Esophagus squamous epithelium (tissue), 5 donors: ENCODE data around the gene ZNF710. TPM values are rescaled to one million over a fixed set of nuclear protein-coding genes. Genes with fewer than 3 reads are reported as not detected.

ENCODE experiments used
- DNase-seq: peaks from one replicate; lab custom pipeline; 2025; lab: John Stamatoyannopoulos, UW
- H3K27ac ChIP-seq, 4 donors: fragments of 200-600 bp; sonication (generic); one replicate each; pipeline ENCODE4 v1.5.1; 2016 to 2019; ENCODE audit warnings: mild to moderate bottlenecking in 1 of 4
- H3K27me3 ChIP-seq, 4 donors: fragments of 200-600 bp; sonication (generic); 1 replicate in 3 of 4; 2 replicates in 1 of 4; pipeline versions ENCODE4 v1.5.1 to v1.6.0; 2017 to 2021; ENCODE audit warnings: antibody characterized with exemption in 1 of 4
- H3K36me3 ChIP-seq, 3 donors: fragments of 200-600 bp; sonication (generic); one replicate each; pipeline ENCODE4 v1.5.1; 2016 to 2019
- H3K4me1 ChIP-seq, 3 donors: fragments of 200-600 bp; sonication (generic); one replicate each; pipeline ENCODE4 v1.5.1; 2017 to 2019
- H3K4me3 ChIP-seq, 4 donors: fragments of 200-600 bp; sonication (generic); 1 replicate in 3 of 4; 2 replicates in 1 of 4; pipeline ENCODE4 v1.5.1; 2016 to 2019; ENCODE audit warnings: mild to moderate bottlenecking in 2 of 4, moderate library complexity in 1 of 4
- H3K9me3 ChIP-seq, 3 donors: fragments of 200-600 bp; sonication (generic); one replicate each; pipeline ENCODE4 v1.5.1; 2016 to 2019
- POLR2A ChIP-seq, 4 donors: fragments of 450-650 bp; IDR thresholded peaks; one replicate each; pipeline ENCODE4 v1.6.1; 2017; ENCODE audit warnings: antibody characterized with exemption in 4 of 4, mild to moderate bottlenecking in 4 of 4, moderate library complexity in 3 of 4
- WGBS, 2 donors: methylation state at CpG; one replicate each; pipeline ENCODE4 v1.1.5; 2018; 5-methylcytosine and 5-hydroxymethylcytosine counted together
- intact Hi-C: fragments of 100-400 bp; cut with DNase I; formaldehyde crosslinking; loops from one replicate; pipeline ENCODE4 v1.15.0; 2022
- total RNA-seq, 4 donors: library from RNA; depleted of rRNA; stranded (reverse); fragments of >200 nt; gene quantifications; one replicate each; pipeline ENCODE4 v1.1.0, GENCODE V29; 2016
- TF ChIP-seq, protein P1 (sequence below), 6 experiments: fragments of 450-650 bp in 4 of 6; fragments of 200-600 bp in 2 of 6; sonication (generic) in 2 of 6; IDR thresholded peaks; one replicate each; pipeline ENCODE4 v1.5.1; 2016 to 2019; ENCODE audit warnings: antibody characterized with exemption in 6 of 6, mild to moderate bottlenecking in 4 of 6, moderate library complexity in 4 of 6
- donor health status: DM: yes; HTN: yes; CAD: no.

Gene ZNF710
- total RNA-seq, 4 donors from 2014 or later: 15.1 to 27.4 (median 21.4) TPM

- TF ChIP-seq, protein P1, sequence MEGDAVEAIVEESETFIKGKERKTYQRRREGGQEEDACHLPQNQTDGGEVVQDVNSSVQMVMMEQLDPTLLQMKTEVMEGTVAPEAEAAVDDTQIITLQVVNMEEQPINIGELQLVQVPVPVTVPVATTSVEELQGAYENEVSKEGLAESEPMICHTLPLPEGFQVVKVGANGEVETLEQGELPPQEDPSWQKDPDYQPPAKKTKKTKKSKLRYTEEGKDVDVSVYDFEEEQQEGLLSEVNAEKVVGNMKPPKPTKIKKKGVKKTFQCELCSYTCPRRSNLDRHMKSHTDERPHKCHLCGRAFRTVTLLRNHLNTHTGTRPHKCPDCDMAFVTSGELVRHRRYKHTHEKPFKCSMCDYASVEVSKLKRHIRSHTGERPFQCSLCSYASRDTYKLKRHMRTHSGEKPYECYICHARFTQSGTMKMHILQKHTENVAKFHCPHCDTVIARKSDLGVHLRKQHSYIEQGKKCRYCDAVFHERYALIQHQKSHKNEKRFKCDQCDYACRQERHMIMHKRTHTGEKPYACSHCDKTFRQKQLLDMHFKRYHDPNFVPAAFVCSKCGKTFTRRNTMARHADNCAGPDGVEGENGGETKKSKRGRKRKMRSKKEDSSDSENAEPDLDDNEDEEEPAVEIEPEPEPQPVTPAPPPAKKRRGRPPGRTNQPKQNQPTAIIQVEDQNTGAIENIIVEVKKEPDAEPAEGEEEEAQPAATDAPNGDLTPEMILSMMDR (IDR thresholded peaks at IDR 0.05): no peak
- no peak for TF ChIP-seq POLR2A (IDR thresholded peaks at IDR 0.05)
- no peaks in the 10 kb centered on the region for H3K36me3 ChIP-seq
- H3K4me3 ChIP-seq: no peak overlapping the region
- no peak for DNase-seq
- H3K27ac ChIP-seq: no peak overlapping the region
- intact Hi-C loops: no loop called here
- peaks cover 32 to 83% (median 49%) of the 10 kb centered on the region in 3 donors for H3K4me1 ChIP-seq
- WGBS, 2 donors: 74 to 88% methylated on average over 3 to 4 of the region's 5 CpGs
- no peaks in the 10 kb centered on the region for H3K9me3 ChIP-seq
- no peaks in the 10 kb centered on the region for H3K27me3 ChIP-seq
These were observed 36.4 kb downstream of the ZNF710 start for GRCh38 chr15:90037511-90037860.

DNA sequence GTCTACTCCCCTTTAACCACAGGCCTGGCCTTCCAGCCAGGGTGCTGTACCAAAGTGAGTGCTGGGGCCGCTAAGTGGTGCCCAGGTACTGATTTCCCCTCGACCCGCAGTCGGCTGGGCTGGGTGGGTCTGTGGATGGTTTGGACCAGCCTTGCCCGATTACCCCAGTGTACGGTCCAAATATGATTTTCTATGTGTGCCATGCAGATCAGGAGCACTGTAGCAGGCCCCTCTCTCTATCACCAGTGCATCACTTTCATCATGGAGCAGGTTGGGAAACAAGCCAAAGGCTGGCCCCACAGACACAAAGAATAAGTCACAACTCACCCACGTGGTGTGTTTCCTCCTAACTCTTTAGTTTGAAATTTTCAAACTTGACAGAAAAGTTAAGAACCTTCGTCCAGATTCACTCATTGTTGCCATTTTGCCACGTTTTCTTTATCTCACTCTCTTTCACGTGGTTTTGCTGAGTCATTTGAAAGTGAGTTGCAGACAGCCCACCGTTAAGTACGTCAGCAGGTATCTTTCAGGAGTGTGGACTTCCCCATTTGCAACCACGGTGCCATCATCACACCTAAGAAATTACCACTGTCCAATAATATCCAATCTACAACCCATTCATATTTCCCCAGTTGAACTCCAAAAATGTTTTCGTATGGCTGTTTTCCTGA is 37.0 kb downstream of the ZNF710 start:
- no peak for TF ChIP-seq POLR2A (IDR thresholded peaks at IDR 0.05)
- TF ChIP-seq, protein P1 (IDR thresholded peaks at IDR 0.05): no peak
- H3K36me3 ChIP-seq: no peaks in the 10 kb centered on the region
- intact Hi-C loops: no loop called here
- peaks cover 32 to 79% (median 48%) of the 10 kb centered on the region in 3 donors for H3K4me1 ChIP-seq
- H3K27me3 ChIP-seq: no peaks in the 10 kb centered on the region
- WGBS, 2 donors: 75 to 80% methylated on average over 9 to 13 of the region's 14 CpGs
- H3K9me3 ChIP-seq: no peaks in the 10 kb centered on the region
- no peak overlapping the region for H3K27ac ChIP-seq
- H3K4me3 ChIP-seq: no peak overlapping the region
- no peak for DNase-seq

- Histone ChIP-seq H3K4me3 (no peak overlapping the region), H3K4me1 (peaks cover 27 to 74% (median 43%) of the 10 kb centered on the region in 3 donors), H3K27ac (peak overlapping the region in 1 of 4 donors; percentile 12), H3K27me3 (no peaks in the 10 kb centered on the region), H3K9me3 (no peaks in the 10 kb centered on the region), H3K36me3 (peaks cover 0 to 4% (median 0%) of the 10 kb centered on the region in 3 donors)
- WGBS, 2 donors: 60 to 76% methylated on average over 2 to 3 of the region's 3 CpGs
- intact Hi-C loops: no loop called here
- DNase-seq: no peak
- TF ChIP-seq, protein P1 (IDR thresholded peaks at IDR 0.05): no peak
These were observed 37.5 kb downstream of the ZNF710 start for GRCh38 chr15:90038632-90039095.

GRCh38 chr15:90039996-90040395 is 38.9 kb downstream of the ZNF710 start:
- Histone ChIP-seq H3K27ac (peak overlapping the region in 1 of 4 donors; percentile 3), H3K9me3 (no peaks in the 10 kb centered on the region), H3K4me3 (no peak overlapping the region), H3K36me3 (peaks cover 0 to 4% (median 0%) of the 10 kb centered on the region in 3 donors), H3K4me1 (peaks cover 14 to 67% (median 29%) of the 10 kb centered on the region in 3 donors), H3K27me3 (no peaks in the 10 kb centered on the region)
- intact Hi-C loops: no loop called here
- DNase-seq: no peak
- WGBS, 2 donors: 67 to 87% methylated on average over 1 to 3 of the region's 5 CpGs
- TF ChIP-seq, protein P1 (IDR thresholded peaks at IDR 0.05): no peak
- TF ChIP-seq POLR2A (IDR thresholded peaks at IDR 0.05): no peak

DNA sequence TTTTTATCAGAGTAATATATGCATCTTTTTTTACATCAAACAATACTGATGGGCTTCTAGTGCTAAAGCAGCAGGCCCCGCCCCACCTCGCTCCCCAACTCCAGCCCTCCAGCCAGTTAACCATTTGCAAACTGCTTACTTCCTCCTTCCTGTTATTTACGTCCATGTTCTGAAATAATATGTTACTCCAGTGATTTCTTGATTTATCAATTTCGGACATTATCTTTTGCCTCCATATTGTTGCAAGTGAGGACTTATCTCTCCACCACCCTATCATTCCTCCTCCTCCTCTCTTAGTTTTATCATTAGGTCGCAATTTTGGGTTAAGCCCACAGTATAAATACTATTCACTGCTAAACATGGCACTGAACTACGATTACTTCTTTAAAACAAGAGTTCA is 39.5 kb downstream of the ZNF710 start:
- no peak for DNase-seq
- TF ChIP-seq POLR2A (IDR thresholded peaks at IDR 0.05): no peak
- TF ChIP-seq, protein P1 (IDR thresholded peaks at IDR 0.05): no peak
- WGBS, 2 donors: 68 to 73% methylated on average over 6 of the region's 6 CpGs
- Histone ChIP-seq H3K27me3 (no peaks in the 10 kb centered on the region), H3K27ac (peak overlapping the region in 1 of 4 donors; percentile 3), H3K4me1 (peaks cover 11 to 67% (median 23%) of the 10 kb centered on the region in 3 donors), H3K36me3 (peaks cover 0 to 4% (median 0%) of the 10 kb centered on the region in 3 donors), H3K9me3 (no peaks in the 10 kb centered on the region), H3K4me3 (no peak overlapping the region)
- intact Hi-C loops: no loop called here
